GM21423 (cell line): ENCODE results near the gene PLXNA4.

Experiments
- ATAC-seq: cut with Tn5 transposase; IDR thresholded peaks from one replicate; pipeline ENCODE4 v1.9.1; 2021; ENCODE audit warnings: mild to moderate bottlenecking, moderate library complexity; ENCODE audit not compliant: unreplicated experiment

PLXNA4 gene

GRCh38 chr7:132108563-132108962 is 467.7 kb downstream of the PLXNA4 start:
- no peak for ATAC-seq

- no peak for ATAC-seq
Measured at GRCh38 chr7:132106491-132106890, 469.8 kb downstream of the PLXNA4 start.

GRCh38 chr7:132105096-132105495 is 471.2 kb downstream of the PLXNA4 start:
- no peak for ATAC-seq

- ATAC-seq = no peak
Measured at GRCh38 chr7:132103718-132104117, 472.6 kb downstream of the PLXNA4 start.

GRCh38 chr7:132102942-132103341 is 473.3 kb downstream of the PLXNA4 start:
- ATAC-seq = no peak

- ATAC-seq = no peak
Measured at GRCh38 chr7:132102391-132102790, 473.9 kb downstream of the PLXNA4 start.

GRCh38 chr7:132100981-132101380 is 475.3 kb downstream of the PLXNA4 start:
- no peak for ATAC-seq

- no peak for ATAC-seq
Measured at GRCh38 chr7:132100483-132100882, 475.8 kb downstream of the PLXNA4 start.

GRCh38 chr7:132099163-132099562 is 477.1 kb downstream of the PLXNA4 start:
- no peak for ATAC-seq

- ATAC-seq = no peak
Measured at GRCh38 chr7:132098327-132098726, 477.9 kb downstream of the PLXNA4 start.

- no peak for ATAC-seq
Measured at GRCh38 chr7:132097550-132098134, 478.6 kb downstream of the PLXNA4 start.

GRCh38 chr7:132095111-132095765 is 481.0 kb downstream of the PLXNA4 start:
- ATAC-seq = no peak

GRCh38 chr7:132092106-132092505 is 484.2 kb downstream of the PLXNA4 start:
- no peak for ATAC-seq

GRCh38 chr7:132091706-132092105 is 484.6 kb downstream of the PLXNA4 start:
- ATAC-seq = no peak

- ATAC-seq = no peak
Measured at GRCh38 chr7:132090444-132090843, 485.8 kb downstream of the PLXNA4 start.

GRCh38 chr7:132089356-132089755 is 486.9 kb downstream of the PLXNA4 start:
- no peak for ATAC-seq

GRCh38 chr7:132087421-132087820 is 488.8 kb downstream of the PLXNA4 start:
- no peak for ATAC-seq

GRCh38 chr7:132084776-132085388 is 491.4 kb downstream of the PLXNA4 start:
- no peak for ATAC-seq

- no peak for ATAC-seq
Measured at GRCh38 chr7:132083537-132084123, 492.6 kb downstream of the PLXNA4 start.

- ATAC-seq = no peak
Measured at GRCh38 chr7:132083126-132083525, 493.1 kb downstream of the PLXNA4 start.

- ATAC-seq = no peak
Measured at GRCh38 chr7:132082394-132082793, 493.9 kb downstream of the PLXNA4 start.

GRCh38 chr7:132081686-132082085 is 494.6 kb downstream of the PLXNA4 start:
- ATAC-seq = no peak
